GM12865 (cell line): ENCODE measurements around the gene SSRP1.
"Not testable (repeated sequence)": the region's sequence is repeated elsewhere in the genome, so short reads cannot be mapped to it uniquely, and the experiment has no call there.

ENCODE experiments used
- DNase-seq: peaks from one replicate; pipeline ENCODE4 v3.0.0; 2010; ENCODE audit warnings: low read depth
- H3K4me3 ChIP-seq: 2 replicates; pipeline ENCODE4 v1.5.1; 2011; ENCODE audit warnings: mild to moderate bottlenecking, low read depth, low read length, control low read depth
- CTCF ChIP-seq: IDR thresholded peaks from 2 replicates; pipeline ENCODE4 v1.5.1; 2011; ENCODE audit warnings: low read length, control low read depth, low read depth, inconsistent platforms; ENCODE audit not compliant: insufficient read depth; ENCODE audit errors: missing control alignments

SSRP1 gene

GRCh38 chr11:57294225-57295131, 41.2 kb downstream of the SSRP1 start:
- DNase-seq, result no peak
- TF ChIP-seq CTCF, result no peak
- no peak overlapping the region for H3K4me3 ChIP-seq

- H3K4me3 ChIP-seq, result no peak overlapping the region
- TF ChIP-seq CTCF, result no peak
- DNase-seq, result no peak
These were observed 45.4 kb downstream of the SSRP1 start for GRCh38 chr11:57290288-57290687.

- no peak for TF ChIP-seq CTCF
- no peak for DNase-seq
- no peak overlapping the region for H3K4me3 ChIP-seq
These were observed 46.7 kb downstream of the SSRP1 start for GRCh38 chr11:57288771-57289579.

- DNase-seq, result no peak
- TF ChIP-seq CTCF, result no peak
- H3K4me3 ChIP-seq, result no peak overlapping the region
These were observed 47.8 kb downstream of the SSRP1 start for GRCh38 chr11:57287884-57288283.

GRCh38 chr11:57283231-57283990, 52.3 kb downstream of the SSRP1 start:
- no peak for DNase-seq
- no peak for TF ChIP-seq CTCF

GRCh38 chr11:57281546-57281945, 54.1 kb downstream of the SSRP1 start:
- H3K4me3 ChIP-seq, DNase-seq: not testable (repeated sequence)

More at GRCh38 chr11:57283231-57283990, 52.3 kb downstream of the SSRP1 start:
- no peak overlapping the region for H3K4me3 ChIP-seq

GRCh38 chr11:57279116-57279515, 56.6 kb downstream of the SSRP1 start:
- no peak for DNase-seq
- no peak overlapping the region for H3K4me3 ChIP-seq
- no peak for TF ChIP-seq CTCF
